ENCODE measurements around the gene PLIN3.
"Not testable (repeated sequence)": the region's sequence is repeated elsewhere in the genome, so short reads cannot be mapped to it uniquely, and the experiment has no call there.

The PLIN3 gene

DNA sequence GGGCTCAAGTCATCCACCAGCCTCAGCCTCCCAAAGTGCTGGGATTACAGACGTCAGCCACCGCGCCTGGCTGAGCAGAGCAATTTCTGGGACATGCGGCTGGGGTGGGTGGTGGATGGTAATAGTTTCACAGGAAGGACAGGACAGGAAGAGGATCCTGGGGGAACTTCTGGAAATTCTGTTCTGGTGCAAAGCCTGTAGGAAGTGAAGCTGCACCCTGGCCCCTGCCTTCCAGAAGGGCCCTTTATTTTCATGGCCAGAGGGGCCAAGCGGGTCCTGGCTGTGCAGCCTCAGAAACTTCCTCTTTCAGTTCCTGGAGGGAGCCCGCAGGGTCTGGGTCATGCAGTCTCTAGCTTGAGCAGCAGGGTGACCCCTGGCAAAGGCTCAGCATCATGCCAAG is 60.3 kb downstream of the PLIN3 start:
- DNase-seq (ENCODE audit: low spot score) = no peak

DNA sequence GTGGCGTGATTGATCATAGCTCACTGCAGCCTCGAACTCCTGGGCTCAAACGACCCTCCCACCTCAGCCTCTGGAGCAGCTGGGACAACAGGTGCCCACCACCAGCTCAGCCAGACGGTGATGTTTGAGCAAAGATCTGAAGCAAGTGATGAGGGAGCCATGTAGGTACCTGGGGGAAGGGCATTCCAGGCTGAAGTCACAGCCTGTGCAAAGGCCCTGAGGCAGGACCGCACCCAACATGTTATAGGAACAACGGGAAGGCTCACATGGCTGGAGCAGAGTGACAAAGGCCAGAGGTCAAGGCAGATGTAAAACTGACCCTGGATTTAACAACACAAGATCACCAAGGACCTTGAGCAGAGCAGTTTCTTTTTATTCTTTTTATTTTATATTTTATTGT is 61.1 kb downstream of the PLIN3 start:
- DNase-seq (ENCODE audit: low spot score) = no peak

DNA sequence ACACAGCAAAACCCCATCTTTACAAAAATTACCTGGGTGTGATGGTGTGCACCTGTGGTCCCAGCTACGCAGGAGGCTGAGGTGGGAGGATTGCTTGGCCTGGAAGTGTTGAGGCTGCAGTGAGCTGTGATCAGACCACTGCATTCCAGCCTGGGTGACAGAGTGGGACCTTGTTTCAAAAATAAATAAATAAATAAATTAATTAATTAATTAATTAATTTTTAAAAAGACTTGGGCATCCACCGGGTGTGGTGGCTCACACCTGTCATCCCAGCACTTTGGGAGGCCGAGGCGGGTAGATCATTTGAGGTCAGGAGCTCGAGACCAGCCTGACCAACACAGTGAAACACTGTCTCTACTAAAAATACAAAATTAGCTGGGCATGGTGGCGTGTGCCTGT is 62.3 kb downstream of the PLIN3 start:
- DNase-seq (ENCODE audit: low spot score) = not testable (repeated sequence)

DNA sequence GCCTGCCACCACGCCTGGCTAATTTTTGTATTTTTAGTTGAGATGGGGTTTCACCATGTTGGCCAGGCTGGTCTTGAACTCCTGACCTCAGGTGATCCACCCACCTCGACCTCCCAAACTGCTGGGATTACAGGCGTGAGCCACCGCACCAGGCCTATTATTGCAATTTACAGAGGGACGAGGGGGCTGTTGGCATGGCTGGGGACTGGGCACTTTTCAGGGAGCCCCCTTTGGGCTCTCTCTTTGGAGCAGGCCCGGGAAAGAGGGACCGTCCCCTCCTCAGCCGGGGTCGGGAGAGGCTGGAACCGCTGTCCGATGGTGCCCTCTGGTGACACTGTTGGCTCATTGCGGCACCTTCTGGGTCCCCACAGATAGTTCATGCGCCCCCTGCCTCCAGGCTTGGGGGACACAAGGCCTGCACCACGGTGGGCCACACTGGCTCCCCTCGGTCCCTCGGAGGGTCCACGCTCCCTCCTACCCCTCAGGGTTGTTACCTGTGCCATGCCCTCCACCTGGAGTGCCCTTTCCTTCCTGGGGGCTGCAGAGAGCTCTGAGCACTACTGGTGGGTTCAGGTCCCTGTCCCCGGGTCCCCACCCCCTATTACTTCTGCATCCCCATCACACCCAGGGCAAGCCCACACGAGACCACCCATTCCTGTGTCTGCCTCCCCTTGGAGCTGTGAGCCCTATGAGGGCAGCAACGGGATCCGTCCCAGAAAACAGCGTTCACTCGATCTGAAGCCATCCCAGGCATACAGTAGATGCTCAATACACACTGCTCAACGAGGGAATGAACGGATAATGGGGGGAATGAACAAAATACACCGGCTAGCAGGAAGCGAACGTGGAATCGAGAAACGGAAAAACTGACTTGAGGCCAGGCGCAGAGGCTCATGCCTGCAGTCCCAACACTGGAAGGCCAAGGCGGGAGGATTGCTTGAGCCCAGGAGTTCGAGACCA is 63.5 kb downstream of the PLIN3 start:
- DNase-seq (ENCODE audit: low spot score) = peak; percentile 86

DNA sequence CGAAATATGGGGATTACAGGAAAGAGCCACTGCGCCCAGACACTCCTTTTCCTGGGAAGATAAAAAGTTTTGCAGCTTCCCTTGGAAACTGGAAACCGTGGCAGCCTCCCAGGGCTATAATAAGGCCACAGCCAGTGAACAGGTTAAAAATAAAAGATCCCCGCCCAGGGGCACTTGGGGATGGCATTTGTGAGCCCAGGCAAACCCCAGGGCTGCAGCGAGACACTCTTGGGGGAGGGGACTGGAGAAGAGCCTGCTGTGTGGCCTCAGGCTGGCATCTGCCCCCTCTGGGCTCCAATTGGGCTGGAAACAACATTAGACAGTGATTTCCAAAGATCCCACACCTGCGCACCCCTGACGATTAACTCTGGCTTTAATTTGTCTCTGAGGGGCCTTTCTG is 64.8 kb downstream of the PLIN3 start:
- no peak for DNase-seq (ENCODE audit: low spot score)

DNA sequence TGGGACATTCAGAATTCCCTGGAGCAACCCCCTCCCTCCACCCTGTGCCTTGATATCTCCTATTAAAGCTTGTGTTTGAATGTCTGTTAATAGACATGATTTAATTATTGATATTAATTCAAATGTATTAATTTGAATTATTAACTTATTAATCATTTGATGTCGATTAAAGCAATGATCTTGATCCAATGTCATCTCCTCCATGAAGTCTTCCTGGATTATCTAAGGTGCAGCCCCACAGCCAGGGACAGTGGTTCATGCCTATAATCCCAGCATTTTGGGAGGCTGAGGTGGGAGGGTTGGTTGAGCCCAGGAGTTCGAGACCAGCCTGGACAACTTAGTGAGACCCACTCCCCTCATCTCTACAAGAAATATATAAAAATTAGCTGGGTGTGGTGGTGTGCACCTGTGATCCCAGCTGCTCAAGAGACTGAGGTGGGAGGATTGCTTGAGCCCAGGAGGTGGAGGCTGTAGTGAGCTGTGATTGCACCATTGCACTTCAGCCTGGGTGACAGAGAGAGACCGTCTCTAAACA is 66.3 kb downstream of the PLIN3 start:
- DNase-seq (ENCODE audit: low spot score) = no peak

DNA sequence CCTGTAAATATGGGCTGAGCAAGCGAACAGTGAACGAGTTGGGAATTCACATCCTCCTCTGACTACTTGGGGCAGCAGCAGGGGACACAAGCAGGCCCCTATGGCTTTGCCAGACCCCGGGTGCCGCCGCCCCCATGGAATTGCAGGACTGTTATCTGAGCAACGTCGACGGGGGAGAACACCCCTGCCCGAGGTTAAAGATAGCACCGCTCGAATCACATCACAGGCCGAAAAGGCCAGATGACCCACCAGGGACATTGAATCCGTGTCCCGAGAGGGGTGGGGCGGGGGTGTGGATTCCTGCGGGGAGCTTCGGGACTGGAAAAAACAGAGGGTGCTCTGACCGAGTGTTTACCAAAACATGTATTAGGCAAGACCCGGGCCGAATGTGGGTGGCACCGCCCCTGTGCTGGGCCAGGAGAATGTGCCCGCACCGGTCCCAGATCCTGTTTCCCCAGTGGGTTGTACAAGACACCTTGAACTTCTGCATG is 66.8 kb downstream of the PLIN3 start:
- DNase-seq (ENCODE audit: low spot score) = no peak

DNA sequence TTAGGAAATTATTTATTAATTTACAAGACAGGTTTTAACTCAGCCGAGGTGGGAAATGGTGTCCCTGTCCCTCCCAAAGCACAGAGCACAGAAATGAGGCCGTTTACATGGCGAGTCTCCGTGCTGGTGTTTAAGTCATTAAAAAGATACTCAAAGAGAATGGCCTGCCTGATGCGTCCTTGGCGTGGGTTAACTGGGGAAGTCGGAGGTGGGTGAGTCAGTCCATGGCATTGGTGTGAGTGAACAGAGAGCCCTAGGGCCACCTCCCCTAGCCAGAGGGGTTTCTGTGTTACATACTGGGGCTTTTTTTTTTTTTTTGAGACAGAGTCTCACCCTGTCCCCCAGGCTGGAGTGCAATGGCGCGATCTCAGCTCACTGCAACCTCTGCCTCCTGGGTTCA is 72.1 kb downstream of the PLIN3 start:
- DNase-seq (ENCODE audit: low spot score) = no peak

DNA sequence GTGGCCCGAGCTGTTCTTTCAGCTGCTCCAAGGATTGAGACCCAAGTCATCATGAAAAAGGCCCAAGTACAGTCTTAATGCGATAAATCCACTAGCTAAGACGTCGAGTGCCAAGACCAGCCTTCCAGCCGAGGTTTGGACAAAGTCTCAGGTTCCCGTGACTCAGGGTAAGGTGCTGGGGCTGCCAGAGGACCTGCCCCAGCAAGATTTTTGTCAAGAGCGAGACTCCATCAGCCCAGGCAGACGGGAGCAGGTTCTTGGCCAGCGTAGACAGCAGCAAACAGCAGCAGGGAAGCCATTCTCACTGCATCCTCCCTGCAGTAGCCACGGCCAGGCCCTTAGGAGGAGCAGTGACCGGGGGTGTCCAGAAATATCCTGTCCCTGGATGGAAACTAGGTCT is 72.5 kb downstream of the PLIN3 start:
- DNase-seq (ENCODE audit: low spot score) = no peak

DNA sequence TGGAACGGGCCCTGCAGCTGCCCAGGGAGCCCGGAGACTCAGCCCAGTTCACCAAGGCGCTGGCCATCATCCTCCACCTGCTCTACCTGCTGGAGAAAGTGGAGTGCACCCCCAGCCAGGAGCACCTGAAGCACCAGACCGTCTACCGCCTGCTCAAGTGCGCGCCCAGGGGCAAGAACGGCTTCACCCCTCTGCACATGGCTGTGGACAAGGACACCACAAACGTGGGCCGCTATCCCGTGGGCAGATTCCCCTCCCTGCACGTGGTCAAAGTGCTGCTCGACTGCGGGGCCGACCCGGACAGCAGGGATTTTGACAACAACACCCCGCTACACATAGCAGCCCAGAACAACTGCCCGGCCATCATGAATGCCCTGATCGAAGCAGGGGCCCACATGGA is 74.2 kb downstream of the PLIN3 start:
- not testable (repeated sequence) for DNase-seq (ENCODE audit: low spot score)

DNA sequence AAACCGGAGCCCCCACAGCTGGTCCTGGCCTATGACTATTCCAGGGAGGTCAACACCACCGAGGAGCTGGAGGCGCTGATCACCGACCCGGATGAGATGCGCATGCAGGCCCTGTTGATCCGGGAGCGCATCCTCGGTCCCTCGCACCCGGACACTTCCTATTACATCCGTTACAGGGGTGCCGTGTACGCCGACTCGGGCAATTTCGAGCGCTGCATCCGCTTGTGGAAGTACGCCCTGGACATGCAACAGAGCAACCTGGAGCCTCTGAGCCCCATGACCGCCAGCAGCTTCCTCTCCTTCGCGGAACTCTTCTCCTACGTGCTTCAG is 74.6 kb downstream of the PLIN3 start:
- DNase-seq (ENCODE audit: low spot score) = not testable (repeated sequence)

DNA sequence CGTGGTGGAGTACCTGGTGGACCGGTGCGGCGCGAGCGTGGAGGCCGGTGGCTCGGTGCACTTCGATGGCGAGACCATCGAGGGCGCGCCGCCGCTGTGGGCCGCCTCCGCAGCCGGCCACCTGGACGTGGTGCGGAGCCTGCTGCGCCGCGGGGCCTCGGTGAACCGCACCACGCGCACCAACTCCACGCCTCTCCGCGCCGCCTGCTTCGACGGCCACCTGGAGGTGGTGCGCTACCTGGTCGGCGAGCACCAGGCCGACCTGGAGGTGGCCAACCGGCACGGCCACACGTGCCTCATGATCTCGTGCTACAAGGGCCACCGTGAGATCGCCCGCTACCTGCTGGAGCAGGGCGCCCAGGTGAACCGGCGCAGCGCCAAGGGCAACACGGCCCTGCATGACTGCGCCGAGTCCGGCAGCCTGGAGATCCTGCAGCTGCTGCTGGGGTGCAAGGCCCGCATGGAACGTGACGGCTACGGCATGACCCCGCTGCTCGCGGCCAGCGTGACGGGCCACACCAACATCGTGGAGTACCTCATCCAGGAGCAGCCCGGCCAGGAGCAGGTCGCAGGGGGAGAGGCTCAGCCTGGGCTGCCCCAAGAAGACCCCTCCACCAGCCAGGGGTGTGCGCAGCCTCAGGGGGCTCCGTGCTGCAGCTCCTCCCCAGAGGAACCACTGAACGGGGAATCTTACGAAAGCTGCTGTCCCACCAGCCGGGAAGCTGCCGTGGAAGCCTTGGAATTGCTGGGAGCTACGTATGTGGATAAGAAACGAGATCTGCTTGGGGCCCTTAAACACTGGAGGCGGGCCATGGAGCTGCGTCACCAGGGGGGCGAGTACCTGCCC is 75.2 kb downstream of the PLIN3 start:
- not testable (repeated sequence) for DNase-seq (ENCODE audit: low spot score)

DNA sequence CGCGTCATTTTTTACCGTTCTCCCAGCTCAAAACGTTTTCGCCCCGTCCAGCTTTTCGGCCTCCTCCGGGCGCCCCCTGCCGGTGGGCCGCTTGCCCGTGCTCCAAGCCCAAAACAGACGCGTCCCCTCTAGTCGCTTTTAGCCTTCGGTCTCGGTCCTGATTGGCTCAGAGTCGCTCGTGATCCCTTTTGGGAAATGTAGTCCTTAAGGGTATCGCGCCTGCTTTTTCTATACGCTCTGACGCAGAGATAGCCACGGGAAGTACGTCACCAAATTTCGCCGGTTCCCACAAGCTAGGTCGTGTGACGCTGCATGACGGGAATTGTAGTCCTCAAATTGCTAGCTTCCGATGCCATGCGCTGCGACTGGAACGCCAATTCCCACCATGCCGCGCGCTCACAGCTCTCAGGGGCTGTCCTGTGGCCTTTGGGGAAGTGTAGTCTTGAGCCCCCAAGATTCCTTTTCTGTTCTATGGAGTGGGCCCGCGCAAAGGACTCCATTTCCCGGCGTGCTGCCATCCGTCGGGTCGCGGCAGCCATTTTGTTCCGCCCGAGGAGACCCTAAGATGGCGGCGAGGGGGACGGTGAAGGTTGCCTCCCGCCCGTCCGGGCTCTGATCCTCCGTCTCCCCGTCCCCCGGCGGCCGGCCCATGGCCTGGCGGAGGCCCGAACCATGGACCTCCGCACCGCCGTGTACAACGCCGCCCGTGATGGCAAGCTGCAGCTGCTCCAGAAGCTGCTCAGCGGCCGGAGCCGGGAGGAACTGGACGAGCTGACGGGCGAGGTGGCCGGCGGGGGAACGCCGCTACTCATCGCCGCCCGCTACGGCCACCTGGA is 76.1 kb downstream of the PLIN3 start, which contains the start of gene FEM1A:
TSS of gene FEM1A (plus strand) at position 552 of the 836 bp plus-strand sequence. CDS start at position 673, 121 bp downstream.
- peak; percentile 97 for DNase-seq (ENCODE audit: low spot score)

All from iPS-NIHi11 (cell line).